Suprapubic skin (tissue), 4 donors: ENCODE measurements around the gene PROP1.

ENCODE experiments used
- CTCF ChIP-seq, 2 donors: fragments of 200-600 bp in 1 of 2; fragments of 450-650 bp in 1 of 2; sonication (generic) in 1 of 2; IDR thresholded peaks; one replicate each; pipeline ENCODE4 v1.5.1; 2016 to 2019; ENCODE audit warnings: antibody characterized with exemption in 2 of 2, mild to moderate bottlenecking in 1 of 2, moderate library complexity in 1 of 2
- EP300 ChIP-seq: sonication (generic); formaldehyde crosslinking; IDR thresholded peaks from one replicate; pipeline ENCODE4 v1.6.1; 2017; ENCODE audit warnings: antibody characterized with exemption
- POLR2A ChIP-seq, 2 donors: fragments of 450-650 bp; IDR thresholded peaks; one replicate each; pipeline ENCODE4 v1.6.1; 2017; ENCODE audit warnings: antibody characterized with exemption in 2 of 2, mild to moderate bottlenecking in 2 of 2, moderate library complexity in 2 of 2
- POLR2AphosphoS5 ChIP-seq, 3 donors: sonication (generic); formaldehyde crosslinking; IDR thresholded peaks; one replicate each; pipeline ENCODE4 v1.6.1; 2017; ENCODE audit warnings: antibody characterized with exemption in 3 of 3

- no peak for TF ChIP-seq CTCF (IDR thresholded peaks at IDR 0.05)
- no peak for TF ChIP-seq POLR2A (IDR thresholded peaks at IDR 0.05)
- no peak for TF ChIP-seq POLR2AphosphoS5 (IDR thresholded peaks at IDR 0.05)
- no peak for TF ChIP-seq EP300
Observed at GRCh38 chr5:177966839-177967166, 29.2 kb downstream of the PROP1 start.
